ENCODE measurements around the gene C9orf72.
A peak's percentile ranks its signal among the peaks of the same experiment; 100 is the strongest.
"Not testable (repeated sequence)": the region's sequence is repeated elsewhere in the genome, so short reads cannot be mapped to it uniquely, and the experiment has no call there.

C9orf72 gene

GRCh38 chr9:27572918-27573633 is at the start of gene C9orf72:
Gene C9orf72, minus strand, starts transcription at chr9:27573481. Its CDS starts 6,361 bp downstream, at chr9:27567120.
- no peak for DNase-seq (ENCODE audit: low read depth)
- no peak for TF ChIP-seq CTCF (conservative IDR thresholded peaks at IDR 0.05; ENCODE audit: control insufficient read depth, insufficient read depth, low read depth, low read length)
- H3K4me3 ChIP-seq (ENCODE audit: control insufficient read depth, low read depth, low read length), result peak within 1 kb of the TSS; percentile 70

- no peak for DNase-seq (ENCODE audit: low read depth)
- H3K4me3 ChIP-seq (ENCODE audit: control insufficient read depth, low read depth, low read length), result no peak overlapping the region
- no peak for TF ChIP-seq CTCF (conservative IDR thresholded peaks at IDR 0.05; ENCODE audit: control insufficient read depth, insufficient read depth, low read depth, low read length)
Measured at GRCh38 chr9:27622693-27623340, 49.5 kb upstream of the C9orf72 start.

- no peak for DNase-seq (ENCODE audit: low read depth)
- H3K4me3 ChIP-seq (ENCODE audit: control insufficient read depth, low read depth, low read length), result no peak overlapping the region
- TF ChIP-seq CTCF (conservative IDR thresholded peaks at IDR 0.05; ENCODE audit: control insufficient read depth, insufficient read depth, low read depth, low read length), result no peak
Measured at GRCh38 chr9:27619743-27620142, 46.5 kb upstream of the C9orf72 start.

- H3K4me3 ChIP-seq (ENCODE audit: control insufficient read depth, low read depth, low read length), result no peak overlapping the region
- DNase-seq (ENCODE audit: low read depth), result no peak
- no peak for TF ChIP-seq CTCF (conservative IDR thresholded peaks at IDR 0.05; ENCODE audit: control insufficient read depth, insufficient read depth, low read depth, low read length)
Measured at GRCh38 chr9:27618066-27618465, 44.8 kb upstream of the C9orf72 start.

GRCh38 chr9:27614551-27614950 is 41.3 kb upstream of the C9orf72 start:
- no peak for DNase-seq (ENCODE audit: low read depth)
- no peak for TF ChIP-seq CTCF (conservative IDR thresholded peaks at IDR 0.05; ENCODE audit: control insufficient read depth, insufficient read depth, low read depth, low read length)

GRCh38 chr9:27612036-27612435 is 38.8 kb upstream of the C9orf72 start:
- DNase-seq (ENCODE audit: low read depth); H3K4me3 ChIP-seq (ENCODE audit: control insufficient read depth, low read depth, low read length): not testable (repeated sequence)

More at GRCh38 chr9:27614551-27614950, 41.3 kb upstream of the C9orf72 start:
- H3K4me3 ChIP-seq (ENCODE audit: control insufficient read depth, low read depth, low read length), result no peak overlapping the region

- H3K4me3 ChIP-seq (ENCODE audit: control insufficient read depth, low read depth, low read length), result no peak overlapping the region
- TF ChIP-seq CTCF (conservative IDR thresholded peaks at IDR 0.05; ENCODE audit: control insufficient read depth, insufficient read depth, low read depth, low read length), result no peak
Measured at GRCh38 chr9:27610622-27611021, 37.3 kb upstream of the C9orf72 start.

More at GRCh38 chr9:27610622-27611021, 37.3 kb upstream of the C9orf72 start:
- no peak for DNase-seq (ENCODE audit: low read depth)

Data from fibroblast of mammary gland (primary cell).